ENCODE measurements around the gene ZC3H7B. TPM values are rescaled to one million over a fixed set of nuclear protein-coding genes. Genes with fewer than 3 reads are reported as not detected.
A peak's percentile ranks its signal among the peaks of the same experiment; 100 is the strongest.

The ZC3H7B gene
- total RNA-seq, 1 donor from 2014 or later = 25.8 TPM

DNA sequence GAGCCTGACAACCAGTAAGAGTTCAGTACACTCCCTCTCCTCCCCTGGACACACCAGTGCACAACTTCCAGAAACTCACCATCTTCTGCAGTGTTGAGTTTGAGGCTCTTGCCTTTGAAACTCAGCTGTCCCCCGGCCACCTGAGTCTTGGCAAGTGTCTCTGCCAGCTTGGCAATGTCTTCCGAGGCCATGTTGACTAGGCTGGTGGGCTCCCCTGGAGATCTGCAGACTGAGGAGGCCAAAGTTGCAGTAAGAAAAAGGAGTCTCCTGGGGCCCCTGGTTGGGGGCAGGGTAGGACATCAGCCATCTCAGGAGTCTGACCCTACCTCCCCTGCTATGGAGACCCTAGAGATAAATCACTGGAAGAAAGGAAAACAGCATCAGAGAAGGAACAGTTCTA lies 20.5 kb upstream of the ZC3H7B start:
- peaks cover 20% of the 10 kb centered on the region for H4K20me1 ChIP-seq (ENCODE audit: low read depth)
- peaks cover 11% of the 10 kb centered on the region for H3K36me3 ChIP-seq
- H3K4me3 ChIP-seq = no peak overlapping the region
- H3K27ac ChIP-seq = no peak overlapping the region
- no peaks in the 10 kb centered on the region for H3K9me3 Mint-ChIP-seq
- no peaks in the 10 kb centered on the region for H3K9me3 ChIP-seq (ENCODE audit: low read depth)
- no peak for TF ChIP-seq EZH2phosphoT487 (IDR thresholded peaks at IDR 0.05)
- no peak for TF ChIP-seq EZH2 (IDR thresholded peaks at IDR 0.05)
- TF ChIP-seq, protein P1, sequence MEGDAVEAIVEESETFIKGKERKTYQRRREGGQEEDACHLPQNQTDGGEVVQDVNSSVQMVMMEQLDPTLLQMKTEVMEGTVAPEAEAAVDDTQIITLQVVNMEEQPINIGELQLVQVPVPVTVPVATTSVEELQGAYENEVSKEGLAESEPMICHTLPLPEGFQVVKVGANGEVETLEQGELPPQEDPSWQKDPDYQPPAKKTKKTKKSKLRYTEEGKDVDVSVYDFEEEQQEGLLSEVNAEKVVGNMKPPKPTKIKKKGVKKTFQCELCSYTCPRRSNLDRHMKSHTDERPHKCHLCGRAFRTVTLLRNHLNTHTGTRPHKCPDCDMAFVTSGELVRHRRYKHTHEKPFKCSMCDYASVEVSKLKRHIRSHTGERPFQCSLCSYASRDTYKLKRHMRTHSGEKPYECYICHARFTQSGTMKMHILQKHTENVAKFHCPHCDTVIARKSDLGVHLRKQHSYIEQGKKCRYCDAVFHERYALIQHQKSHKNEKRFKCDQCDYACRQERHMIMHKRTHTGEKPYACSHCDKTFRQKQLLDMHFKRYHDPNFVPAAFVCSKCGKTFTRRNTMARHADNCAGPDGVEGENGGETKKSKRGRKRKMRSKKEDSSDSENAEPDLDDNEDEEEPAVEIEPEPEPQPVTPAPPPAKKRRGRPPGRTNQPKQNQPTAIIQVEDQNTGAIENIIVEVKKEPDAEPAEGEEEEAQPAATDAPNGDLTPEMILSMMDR (IDR thresholded peaks at IDR 0.05) = no peak
- no peak overlapping the region for H3K9ac ChIP-seq
- H3K4me1 Mint-ChIP-seq = peaks cover 8% of the 10 kb centered on the region
- no peak overlapping the region for H2AFZ ChIP-seq (replicated peaks)
- H3K4me2 ChIP-seq = no peak overlapping the region
- no peaks in the 10 kb centered on the region for H3K4me1 ChIP-seq
- H3K27me3 ChIP-seq = no peaks in the 10 kb centered on the region
- H3K4me3 Mint-ChIP-seq = no peak overlapping the region
- H3K79me2 ChIP-seq (ENCODE audit: low read depth) = peaks cover 63% of the 10 kb centered on the region
- peaks cover 24% of the 10 kb centered on the region for H3K36me3 Mint-ChIP-seq
- no peak for DNase-seq (ENCODE audit: low spot score)
- H3K27me3 Mint-ChIP-seq (ENCODE audit: insufficient read depth, low read depth) = no peaks in the 10 kb centered on the region
- H3F3A ChIP-seq (ENCODE audit: low read depth) = peaks cover 8% of the 10 kb centered on the region
- no peak overlapping the region for H3K27ac Mint-ChIP-seq

DNA sequence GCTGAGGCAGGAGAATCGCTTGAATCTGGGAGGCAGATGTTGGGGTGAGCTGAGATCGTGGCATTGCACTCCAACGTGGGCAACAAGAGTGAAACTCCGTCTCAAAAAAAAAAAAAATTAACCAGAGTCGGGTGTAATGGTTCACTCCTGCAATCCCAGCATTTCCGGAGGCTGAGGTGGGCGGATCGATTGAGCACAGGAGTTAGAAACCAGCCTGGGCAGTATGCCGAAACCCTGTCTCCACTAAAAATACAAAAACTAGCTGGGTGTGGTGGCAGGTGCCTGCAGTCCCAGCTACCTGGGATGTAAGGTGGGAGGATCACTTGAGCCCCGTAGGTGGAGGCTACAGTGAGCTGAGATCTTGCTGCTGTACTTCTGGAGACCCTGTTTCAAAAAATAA lies 16.9 kb upstream of the ZC3H7B start:
- Histone ChIP-seq H3K27ac (no peak overlapping the region), H3K4me1 (peaks cover 6% of the 10 kb centered on the region), H4K20me1 (ENCODE audit: low read depth) (peaks cover 20% of the 10 kb centered on the region), H3K36me3 (peaks cover 5% of the 10 kb centered on the region), H3K4me2 (peak overlapping the region; percentile 76), H3K27me3 (no peaks in the 10 kb centered on the region), H3K9ac (no peak overlapping the region), H3K4me3 (peak overlapping the region; percentile 76), H3K79me2 (ENCODE audit: low read depth) (peaks cover 58% of the 10 kb centered on the region), H2AFZ (replicated peaks) (no peak overlapping the region), H3F3A (ENCODE audit: low read depth) (peaks cover 8% of the 10 kb centered on the region), H3K9me3 (ENCODE audit: low read depth) (no peaks in the 10 kb centered on the region)
- Mint-ChIP-seq H3K4me3 (peak overlapping the region; percentile 91), H3K27ac (no peak overlapping the region), H3K9me3 (no peaks in the 10 kb centered on the region), H3K27me3 (ENCODE audit: insufficient read depth, low read depth) (peaks cover 2% of the 10 kb centered on the region), H3K36me3 (peaks cover 14% of the 10 kb centered on the region), H3K4me1 (peaks cover 16% of the 10 kb centered on the region)
- no peak for DNase-seq (ENCODE audit: low spot score)
- no peak for TF ChIP-seq EZH2phosphoT487 (IDR thresholded peaks at IDR 0.05)

DNA sequence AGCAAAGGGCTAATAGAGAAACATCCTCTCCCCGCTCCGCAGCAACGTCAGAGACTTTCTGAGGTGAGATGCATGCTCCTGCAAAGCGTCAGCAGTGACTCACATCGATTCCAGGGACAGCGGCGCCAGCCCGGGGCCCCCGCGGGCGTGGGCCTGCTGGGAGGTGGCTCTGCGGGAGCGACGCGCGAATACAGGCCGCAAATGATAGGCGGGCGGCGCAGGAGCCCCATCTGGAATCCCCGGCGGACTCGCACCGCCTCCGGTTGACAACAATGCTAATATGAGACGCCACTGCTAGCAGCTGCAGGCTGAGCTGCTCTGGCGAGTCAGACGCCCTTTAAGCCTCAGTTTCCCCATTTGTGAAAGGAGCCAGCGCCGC lies 15.9 kb upstream of the ZC3H7B start:
- peak overlapping the region; percentile 76 for H3K4me2 ChIP-seq
- H3K4me1 ChIP-seq = peaks cover 8% of the 10 kb centered on the region
- Mint-ChIP-seq H3K36me3 (peaks cover 14% of the 10 kb centered on the region), H3K27ac (no peak overlapping the region), H3K9me3 (no peaks in the 10 kb centered on the region), H3K4me3 (peak overlapping the region; percentile 91), H3K4me1 (peaks cover 18% of the 10 kb centered on the region), H3K27me3 (ENCODE audit: insufficient read depth, low read depth) (peaks cover 2% of the 10 kb centered on the region)
- H3F3A ChIP-seq (ENCODE audit: low read depth) = peaks cover 15% of the 10 kb centered on the region
- no peaks in the 10 kb centered on the region for H3K9me3 ChIP-seq (ENCODE audit: low read depth)
- H3K4me3 ChIP-seq = peak overlapping the region; percentile 76
- H3K9ac ChIP-seq = peak overlapping the region; percentile 35
- H3K36me3 ChIP-seq = peaks cover 5% of the 10 kb centered on the region
- peak; percentile 69 for DNase-seq (ENCODE audit: low spot score)
- H2AFZ ChIP-seq (replicated peaks) = peak overlapping the region; percentile 30
- peaks cover 54% of the 10 kb centered on the region for H3K79me2 ChIP-seq (ENCODE audit: low read depth)
- TF ChIP-seq, protein P1 (IDR thresholded peaks at IDR 0.05) = no peak
- TF ChIP-seq EZH2phosphoT487 (IDR thresholded peaks at IDR 0.05) (no peak), EZH2 (IDR thresholded peaks at IDR 0.05) (no peak)
- H3K27ac ChIP-seq = peak overlapping the region; percentile 24
- H4K20me1 ChIP-seq (ENCODE audit: low read depth) = peaks cover 17% of the 10 kb centered on the region
- H3K27me3 ChIP-seq = no peaks in the 10 kb centered on the region

DNA sequence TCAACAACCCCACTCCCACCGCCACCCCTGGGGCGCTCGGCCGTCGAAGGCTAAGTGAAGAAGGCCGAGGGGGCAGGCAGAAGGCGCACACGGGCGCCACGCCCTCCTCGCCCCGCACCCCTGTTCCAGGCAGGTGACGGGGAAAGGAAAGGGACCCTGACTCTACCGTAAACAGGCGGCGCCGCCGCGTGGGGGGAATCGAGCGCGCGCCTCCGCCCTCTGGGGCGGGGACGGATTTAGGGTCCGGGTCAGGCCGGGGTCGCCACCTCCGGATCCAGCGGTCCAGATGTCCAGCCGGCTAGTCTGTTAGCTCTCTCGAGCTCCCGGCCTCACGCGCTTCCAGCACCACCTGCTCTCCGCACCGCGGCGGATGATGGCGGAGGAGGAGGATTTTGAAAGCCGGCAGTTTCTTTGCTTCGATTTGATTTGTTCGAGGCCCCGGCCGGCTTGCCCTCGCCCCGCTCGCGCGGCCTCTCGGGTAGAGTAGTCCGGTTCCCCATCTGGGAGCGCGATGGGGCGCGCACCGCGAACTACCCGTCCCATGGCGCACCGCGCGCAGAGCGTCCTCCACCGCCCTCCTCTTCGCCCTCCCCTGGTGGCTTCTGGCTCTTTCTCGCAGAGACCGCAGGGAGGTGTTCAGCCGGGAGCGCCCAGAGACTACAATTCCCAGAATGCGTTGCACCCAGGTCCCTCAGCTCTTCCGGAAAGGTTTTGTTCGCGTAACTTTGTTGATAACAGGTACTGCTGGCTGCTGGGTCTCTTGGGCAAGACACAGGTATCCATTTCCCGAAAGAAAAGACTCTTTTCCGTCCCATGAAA lies 15.3 kb upstream of the ZC3H7B start, which contains the start of gene RANGAP1:
TSS of gene RANGAP1 (minus strand) at position 368 of the 819 bp plus-strand sequence. CDS start 5,143 bp downstream, outside the sequence.
- Histone ChIP-seq H3F3A (ENCODE audit: low read depth) (peaks cover 20% of the 10 kb centered on the region), H3K4me3 (peak within 1 kb of the TSS; percentile 76), H3K27ac (peak within 1 kb of the TSS; percentile 24), H3K9ac (peak within 1 kb of the TSS; percentile 35), H3K4me1 (peaks cover 14% of the 10 kb centered on the region), H2AFZ (replicated peaks) (peak within 1 kb of the TSS; percentile 86), H3K9me3 (ENCODE audit: low read depth) (no peaks in the 10 kb centered on the region), H3K79me2 (ENCODE audit: low read depth) (peaks cover 48% of the 10 kb centered on the region), H3K27me3 (no peaks in the 10 kb centered on the region), H3K36me3 (peaks cover 5% of the 10 kb centered on the region), H3K4me2 (peak within 1 kb of the TSS; percentile 83), H4K20me1 (ENCODE audit: low read depth) (peaks cover 15% of the 10 kb centered on the region)
- Mint-ChIP-seq H3K27me3 (ENCODE audit: insufficient read depth, low read depth) (peaks cover 2% of the 10 kb centered on the region), H3K36me3 (peaks cover 10% of the 10 kb centered on the region), H3K27ac (peak within 1 kb of the TSS; percentile 58), H3K9me3 (no peaks in the 10 kb centered on the region), H3K4me3 (peak within 1 kb of the TSS; percentile 91), H3K4me1 (peaks cover 18% of the 10 kb centered on the region)
- TF ChIP-seq, protein P1 (IDR thresholded peaks at IDR 0.05) = no peak
- TF ChIP-seq EZH2phosphoT487 (IDR thresholded peaks at IDR 0.05) = no peak
- peak; percentile 100 for DNase-seq (ENCODE audit: low spot score)

Measured in neural progenitor cell (in vitro differentiated cells).